Measurements from ENCODE around the gene NRAP. TPM values are rescaled to one million over a fixed set of nuclear protein-coding genes. Genes with fewer than 3 reads are reported as not detected.
"Not testable (repeated sequence)": the region's sequence is repeated elsewhere in the genome, so short reads cannot be mapped to it uniquely, and the experiment has no call there.

Gene NRAP
- total RNA-seq, 1 experiment from 2014 or later = 0.13 TPM

GRCh38 chr10:113686028-113686427, 22.2 kb upstream of the NRAP start:
- in situ Hi-C loops (cut with HindIII; ENCODE audit: low pct_unique_long_range_greater_than_20kb, low sequenced_read_pairs) = no loop called here
- DNase-seq (ENCODE audit: low read depth, low spot score) = no peak

GRCh38 chr10:113683300-113683699, 19.5 kb upstream of the NRAP start:
- in situ Hi-C loops (cut with HindIII; ENCODE audit: low pct_unique_long_range_greater_than_20kb, low sequenced_read_pairs) = no loop called here
- DNase-seq (ENCODE audit: low read depth, low spot score) = no peak

GRCh38 chr10:113681533-113682470, 18.0 kb upstream of the NRAP start:
- in situ Hi-C loops (cut with HindIII; ENCODE audit: low pct_unique_long_range_greater_than_20kb, low sequenced_read_pairs) = no loop called here
- no peak for DNase-seq (ENCODE audit: low read depth, low spot score)

- in situ Hi-C loops (cut with HindIII; ENCODE audit: low pct_unique_long_range_greater_than_20kb, low sequenced_read_pairs) = no loop called here
- DNase-seq (ENCODE audit: low read depth, low spot score) = peak; percentile 28
Measured at GRCh38 chr10:113680190-113681111, 16.6 kb upstream of the NRAP start.

- peak; percentile 71 for DNase-seq (ENCODE audit: low read depth, low spot score)
- in situ Hi-C loops (cut with HindIII; ENCODE audit: low pct_unique_long_range_greater_than_20kb, low sequenced_read_pairs) = no loop called here
Measured at GRCh38 chr10:113679463-113680189, 15.8 kb upstream of the NRAP start, which contains the start of gene CASP7. TSS of gene CASP7 (plus strand) at chr10:113679912. CDS start at chr10:113697494, 17,582 bp downstream.

GRCh38 chr10:113666682-113667252, 2.9 kb upstream of the NRAP start:
- DNase-seq (ENCODE audit: low read depth, low spot score) = no peak
- in situ Hi-C loops (cut with HindIII; ENCODE audit: low pct_unique_long_range_greater_than_20kb, low sequenced_read_pairs) = no loop called here

GRCh38 chr10:113665806-113666354, 2.0 kb upstream of the NRAP start:
- DNase-seq (ENCODE audit: low read depth, low spot score) = peak; percentile 22
- in situ Hi-C loops (cut with HindIII; ENCODE audit: low pct_unique_long_range_greater_than_20kb, low sequenced_read_pairs) = no loop called here

GRCh38 chr10:113665352-113665751, 1.5 kb upstream of the NRAP start:
- DNase-seq (ENCODE audit: low read depth, low spot score) = no peak
- in situ Hi-C loops (cut with HindIII; ENCODE audit: low pct_unique_long_range_greater_than_20kb, low sequenced_read_pairs) = no loop called here

GRCh38 chr10:113663142-113663541, 699 bp downstream of the NRAP start:
- no peak for DNase-seq (ENCODE audit: low read depth, low spot score)
- in situ Hi-C loops (cut with HindIII; ENCODE audit: low pct_unique_long_range_greater_than_20kb, low sequenced_read_pairs) = no loop called here

GRCh38 chr10:113661332-113661731, 2.5 kb downstream of the NRAP start:
- DNase-seq (ENCODE audit: low read depth, low spot score) = no peak
- in situ Hi-C loops (cut with HindIII; ENCODE audit: low pct_unique_long_range_greater_than_20kb, low sequenced_read_pairs) = no loop called here

- no peak for DNase-seq (ENCODE audit: low read depth, low spot score)
- in situ Hi-C loops (cut with HindIII; ENCODE audit: low pct_unique_long_range_greater_than_20kb, low sequenced_read_pairs) = no loop called here
Measured at GRCh38 chr10:113657544-113657943, 6.3 kb downstream of the NRAP start.

GRCh38 chr10:113656896-113657295, 6.9 kb downstream of the NRAP start:
- in situ Hi-C loops (cut with HindIII; ENCODE audit: low pct_unique_long_range_greater_than_20kb, low sequenced_read_pairs) = no loop called here

GRCh38 chr10:113652456-113652855, 11.4 kb downstream of the NRAP start:
- DNase-seq (ENCODE audit: low read depth, low spot score); in situ Hi-C loops (cut with HindIII; ENCODE audit: low pct_unique_long_range_greater_than_20kb, low sequenced_read_pairs): not testable (repeated sequence)

More at GRCh38 chr10:113656896-113657295, 6.9 kb downstream of the NRAP start:
- no peak for DNase-seq (ENCODE audit: low read depth, low spot score)

GRCh38 chr10:113651898-113652297, 11.9 kb downstream of the NRAP start:
- no peak for DNase-seq (ENCODE audit: low read depth, low spot score)
- in situ Hi-C loops (cut with HindIII; ENCODE audit: low pct_unique_long_range_greater_than_20kb, low sequenced_read_pairs) = no loop called here

- no peak for DNase-seq (ENCODE audit: low read depth, low spot score)
- in situ Hi-C loops (cut with HindIII; ENCODE audit: low pct_unique_long_range_greater_than_20kb, low sequenced_read_pairs) = no loop called here
Measured at GRCh38 chr10:113651021-113651420, 12.8 kb downstream of the NRAP start.

- DNase-seq (ENCODE audit: low read depth, low spot score) = no peak
- in situ Hi-C loops (cut with HindIII; ENCODE audit: low pct_unique_long_range_greater_than_20kb, low sequenced_read_pairs) = no loop called here
Measured at GRCh38 chr10:113650172-113650571, 13.7 kb downstream of the NRAP start.

- in situ Hi-C loops (cut with HindIII; ENCODE audit: low pct_unique_long_range_greater_than_20kb, low sequenced_read_pairs) = no loop called here
- DNase-seq (ENCODE audit: low read depth, low spot score) = peak; percentile 2
Measured at GRCh38 chr10:113648478-113648877, 15.4 kb downstream of the NRAP start.

Measured in SK-MEL-5 (cell line).